Fibroblast of lung (primary cell): ENCODE data around the gene UBE2G1. TPM values are rescaled to one million over a fixed set of nuclear protein-coding genes. Genes with fewer than 3 reads are reported as not detected.

ENCODE experiments used
- DNase-seq, 2 donors: peaks; one replicate each; pipeline versions ENCODE4 v3.0.0 to v3.0.0-alpha.2; 2010; ENCODE audit warnings: low read depth in 2 of 2
- H2AFZ ChIP-seq: 2 replicates; pipeline ENCODE4 v1.5.1; 2012; ENCODE audit warnings: low read length, control low read depth, inconsistent platforms
- H3K27ac ChIP-seq: 2 replicates; pipeline ENCODE4 v1.5.1; 2011; ENCODE audit warnings: low read length, control low read depth; ENCODE audit not compliant: insufficient read depth
- H3K27me3 ChIP-seq: 2 replicates; pipeline ENCODE4 v1.5.1; 2011; ENCODE audit warnings: mild to moderate bottlenecking, low read length; ENCODE audit not compliant: control insufficient read depth, insufficient read depth
- H3K36me3 ChIP-seq: 2 replicates; pipeline ENCODE4 v1.5.1; 2011; ENCODE audit warnings: low read length; ENCODE audit not compliant: control insufficient read depth, insufficient read depth
- H3K4me1 ChIP-seq: 2 replicates; pipeline ENCODE4 v1.5.1; 2011; ENCODE audit warnings: low read length; ENCODE audit not compliant: control insufficient read depth, insufficient read depth; ENCODE audit errors: extremely low read depth
- H3K4me2 ChIP-seq: 2 replicates; pipeline ENCODE4 v1.5.1; 2011; ENCODE audit warnings: low read length, control low read depth; ENCODE audit not compliant: insufficient read depth; ENCODE audit errors: extremely low read depth
- H3K4me3 ChIP-seq, 4 experiments: fragments of 200-600 bp in 1 of 4; sonication (generic) in 1 of 4; replicated peaks in 1 of 4; 2 replicates each; pipeline ENCODE4 v1.5.1; 2011 to 2016; ENCODE audit warnings: low read length in 4 of 4, low read depth in 3 of 4, mild to moderate bottlenecking in 3 of 4, control low read depth in 2 of 4, inconsistent platforms in 1 of 4, mixed read lengths in 1 of 4; ENCODE audit not compliant: insufficient read depth in 1 of 4; ENCODE audit errors: control extremely low read depth in 1 of 4
- H3K79me2 ChIP-seq: 2 replicates; pipeline ENCODE4 v1.5.1; 2012; ENCODE audit warnings: mild to moderate bottlenecking, low read length, inconsistent platforms; ENCODE audit not compliant: control insufficient read depth, insufficient read depth
- H3K9ac ChIP-seq: 2 replicates; pipeline ENCODE4 v1.5.1; 2011; ENCODE audit warnings: mild to moderate bottlenecking, low read length, control low read depth; ENCODE audit not compliant: insufficient read depth
- H3K9me3 ChIP-seq: 2 replicates; pipeline ENCODE4 v1.5.1; 2012; ENCODE audit warnings: low read depth, low read length; ENCODE audit not compliant: control insufficient read depth, insufficient read depth
- H4K20me1 ChIP-seq: 2 replicates; pipeline ENCODE4 v1.5.1; 2011; ENCODE audit warnings: low read length; ENCODE audit not compliant: control insufficient read depth, insufficient read depth; ENCODE audit errors: extremely low read depth
- EZH2 ChIP-seq: IDR thresholded peaks from 2 replicates; pipeline ENCODE4 v1.5.1; 2012; ENCODE audit warnings: low read length, control low read depth, mild to moderate bottlenecking; ENCODE audit errors: missing control alignments
- polyA plus RNA-seq, 2 donors: library from polyadenylated mRNA; depleted of rRNA in 1 of 2; stranded (reverse) in 1 of 2; unstranded in 1 of 2; fragments of >200 nt; gene quantifications; 2 replicates each; pipeline ENCODE4 v1.2.1, GENCODE V29; 2011 to 2012; ENCODE audit warnings: missing spikeins in 1 of 2
- total RNA-seq: library from RNA; depleted of rRNA; stranded (reverse); fragments of >200 nt; gene quantifications from 2 replicates; pipeline ENCODE4 v1.2.1, GENCODE V29; 2014
- TF ChIP-seq, protein P1 (sequence below), 2 donors: IDR thresholded peaks in 1 of 2; conservative IDR thresholded peaks in 1 of 2; 1 replicate in 1 of 2; 2 replicates in 1 of 2; pipeline ENCODE4 v1.5.1; 2011 to 2012; ENCODE audit warnings: low read length in 2 of 2, control low read depth in 1 of 2, inconsistent platforms in 1 of 2, low read depth in 1 of 2, mild to moderate bottlenecking in 1 of 2

Gene UBE2G1
- total and polyA plus RNA-seq, 2 donors (not counting 1 experiment from before 2014, with no cell fraction given): 30.7 to 48.4 TPM

DNA sequence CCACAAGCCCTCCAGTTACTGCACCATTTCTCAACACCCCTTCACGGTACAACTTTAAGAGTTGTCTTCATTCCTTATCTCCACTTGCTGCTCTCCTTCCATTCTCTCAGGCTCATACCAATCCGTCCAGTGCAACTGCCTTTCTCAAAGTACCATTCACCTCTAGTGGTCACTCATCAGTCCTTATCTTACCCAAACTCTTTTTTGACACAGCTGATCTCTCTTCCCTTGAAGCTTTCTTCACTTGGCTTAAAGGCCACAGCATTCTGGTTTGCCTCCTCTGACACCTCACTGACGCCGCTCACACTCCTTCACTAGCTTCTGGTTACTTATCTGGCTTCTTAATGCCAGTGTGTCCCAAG is 24.9 kb downstream of the UBE2G1 start:
- H3K27me3 ChIP-seq: no peaks in the 10 kb centered on the region

DNA sequence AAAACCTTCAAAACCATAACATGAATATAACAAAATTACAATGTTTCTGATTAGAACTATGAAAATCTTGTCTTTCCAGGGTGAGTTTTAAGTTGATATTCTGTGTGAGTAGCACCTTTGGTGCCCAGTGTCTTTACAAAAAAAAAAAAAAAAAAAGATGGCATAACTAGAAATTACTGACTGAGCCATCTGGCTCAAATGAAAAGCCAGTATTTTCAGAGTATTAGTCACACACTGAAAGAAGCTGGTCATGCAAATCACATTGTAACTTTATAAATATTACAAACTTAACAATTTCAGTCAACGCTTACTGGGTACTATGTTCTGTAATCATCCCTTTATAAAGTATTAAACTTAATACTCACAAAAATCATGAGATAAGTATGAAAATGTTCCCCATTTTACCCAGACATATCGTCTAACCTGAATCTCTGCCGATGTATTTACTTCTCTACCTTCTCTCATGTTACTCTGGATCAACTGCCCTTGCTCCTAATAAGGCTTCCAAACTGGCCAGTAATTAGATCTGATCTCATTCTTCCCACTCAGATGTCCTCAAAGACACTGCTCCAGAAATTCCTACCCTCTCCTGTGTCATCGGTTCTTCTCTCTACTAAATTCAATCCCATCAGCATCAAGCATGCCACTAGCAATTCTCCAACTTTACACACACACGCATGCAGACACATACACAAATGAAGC is 25.4 kb downstream of the UBE2G1 start:
- peaks cover 89% of the 10 kb centered on the region for H3K79me2 ChIP-seq
- H3K9ac ChIP-seq: no peak overlapping the region
- DNase-seq: peak in 1 of 2 donors; percentile 35
- no peak overlapping the region for H3K4me2 ChIP-seq
- no peaks in the 10 kb centered on the region for H3K27me3 ChIP-seq
- TF ChIP-seq EZH2: no peak
- TF ChIP-seq, protein P1, sequence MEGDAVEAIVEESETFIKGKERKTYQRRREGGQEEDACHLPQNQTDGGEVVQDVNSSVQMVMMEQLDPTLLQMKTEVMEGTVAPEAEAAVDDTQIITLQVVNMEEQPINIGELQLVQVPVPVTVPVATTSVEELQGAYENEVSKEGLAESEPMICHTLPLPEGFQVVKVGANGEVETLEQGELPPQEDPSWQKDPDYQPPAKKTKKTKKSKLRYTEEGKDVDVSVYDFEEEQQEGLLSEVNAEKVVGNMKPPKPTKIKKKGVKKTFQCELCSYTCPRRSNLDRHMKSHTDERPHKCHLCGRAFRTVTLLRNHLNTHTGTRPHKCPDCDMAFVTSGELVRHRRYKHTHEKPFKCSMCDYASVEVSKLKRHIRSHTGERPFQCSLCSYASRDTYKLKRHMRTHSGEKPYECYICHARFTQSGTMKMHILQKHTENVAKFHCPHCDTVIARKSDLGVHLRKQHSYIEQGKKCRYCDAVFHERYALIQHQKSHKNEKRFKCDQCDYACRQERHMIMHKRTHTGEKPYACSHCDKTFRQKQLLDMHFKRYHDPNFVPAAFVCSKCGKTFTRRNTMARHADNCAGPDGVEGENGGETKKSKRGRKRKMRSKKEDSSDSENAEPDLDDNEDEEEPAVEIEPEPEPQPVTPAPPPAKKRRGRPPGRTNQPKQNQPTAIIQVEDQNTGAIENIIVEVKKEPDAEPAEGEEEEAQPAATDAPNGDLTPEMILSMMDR (conservative IDR thresholded peaks at IDR 0.05 in 1 of 2, IDR thresholded peaks at IDR 0.05 in 1 of 2; ENCODE audit: low read depth in 1 of 2, low read length in 2 of 2): no peak
- peak overlapping the region; percentile 26 for H3K27ac ChIP-seq
- peaks cover 3% of the 10 kb centered on the region for H4K20me1 ChIP-seq
- H2AFZ ChIP-seq: no peak overlapping the region
- H3K9me3 ChIP-seq: no peaks in the 10 kb centered on the region
- H3K4me1 ChIP-seq: peaks cover 4% of the 10 kb centered on the region
- H3K36me3 ChIP-seq: no peaks in the 10 kb centered on the region
- no peak overlapping the region for H3K4me3 ChIP-seq

More for the DNA sequence above, 24.9 kb downstream of the UBE2G1 start:
- no peak overlapping the region for H3K9ac ChIP-seq
- H2AFZ ChIP-seq: no peak overlapping the region
- no peak for DNase-seq
- H3K79me2 ChIP-seq: peaks cover 88% of the 10 kb centered on the region
- no peak overlapping the region for H3K4me3 ChIP-seq
- H3K27ac ChIP-seq: no peak overlapping the region
- peaks cover 3% of the 10 kb centered on the region for H4K20me1 ChIP-seq
- TF ChIP-seq, protein P1 (conservative IDR thresholded peaks at IDR 0.05 in 1 of 2, IDR thresholded peaks at IDR 0.05 in 1 of 2; ENCODE audit: low read depth in 1 of 2, low read length in 2 of 2): no peak
- no peak for TF ChIP-seq EZH2
- no peak overlapping the region for H3K4me2 ChIP-seq
- H3K9me3 ChIP-seq: no peaks in the 10 kb centered on the region
- H3K36me3 ChIP-seq: no peaks in the 10 kb centered on the region
- peaks cover 4% of the 10 kb centered on the region for H3K4me1 ChIP-seq

DNA sequence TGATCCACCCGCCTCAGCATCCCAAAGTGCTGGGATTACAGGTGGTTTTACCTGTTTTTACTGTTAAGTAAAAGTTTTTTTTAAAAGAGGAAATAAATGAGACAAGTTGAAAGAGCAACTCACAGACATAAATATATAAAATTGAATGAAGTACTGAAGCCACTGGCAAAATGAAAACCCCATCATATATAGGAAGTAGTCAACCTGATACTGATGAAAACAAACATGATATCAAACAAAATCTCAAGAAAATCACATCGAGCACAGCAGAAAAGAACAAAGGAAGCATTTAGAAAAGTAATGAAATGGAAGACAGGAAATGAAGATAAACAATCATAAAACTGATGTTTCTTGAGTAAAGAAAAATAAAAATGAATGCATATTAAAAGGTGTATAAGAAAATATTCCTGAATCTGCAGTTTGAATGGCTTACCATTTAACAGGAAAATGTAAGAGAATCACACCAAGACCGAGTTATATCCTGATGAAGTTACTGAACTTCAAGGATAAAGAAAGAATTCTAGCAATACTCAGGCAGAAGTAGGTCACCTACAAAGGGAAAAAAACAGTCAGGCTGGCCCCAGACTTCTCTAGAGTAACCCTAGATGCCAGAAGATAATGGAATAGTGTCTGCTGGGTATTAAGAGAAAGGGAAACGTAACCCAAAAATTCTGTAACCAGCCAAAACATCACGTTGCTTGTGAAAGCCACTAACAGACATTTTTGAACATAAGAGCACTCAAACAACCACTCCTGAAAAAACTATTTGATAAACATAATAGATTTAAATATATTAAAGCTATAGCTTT is 31.5 kb downstream of the UBE2G1 start:
- Histone ChIP-seq H3K27me3 (no peaks in the 10 kb centered on the region), H2AFZ (no peak overlapping the region), H4K20me1 (no peaks in the 10 kb centered on the region), H3K4me1 (peaks cover 4% of the 10 kb centered on the region), H3K79me2 (peaks cover 82% of the 10 kb centered on the region), H3K9me3 (no peaks in the 10 kb centered on the region), H3K36me3 (no peaks in the 10 kb centered on the region), H3K27ac (no peak overlapping the region), H3K4me3 (no peak overlapping the region), H3K9ac (no peak overlapping the region), H3K4me2 (no peak overlapping the region)
- no peak for DNase-seq
- TF ChIP-seq, protein P1 (conservative IDR thresholded peaks at IDR 0.05 in 1 of 2, IDR thresholded peaks at IDR 0.05 in 1 of 2; ENCODE audit: low read depth in 1 of 2, low read length in 2 of 2): no peak
- TF ChIP-seq EZH2: no peak
